ENCODE data around the gene NET1.

Gene NET1

GRCh38 chr10:5494611-5495010 is 82.3 kb downstream of the NET1 start:
- TF ChIP-seq, protein P1, sequence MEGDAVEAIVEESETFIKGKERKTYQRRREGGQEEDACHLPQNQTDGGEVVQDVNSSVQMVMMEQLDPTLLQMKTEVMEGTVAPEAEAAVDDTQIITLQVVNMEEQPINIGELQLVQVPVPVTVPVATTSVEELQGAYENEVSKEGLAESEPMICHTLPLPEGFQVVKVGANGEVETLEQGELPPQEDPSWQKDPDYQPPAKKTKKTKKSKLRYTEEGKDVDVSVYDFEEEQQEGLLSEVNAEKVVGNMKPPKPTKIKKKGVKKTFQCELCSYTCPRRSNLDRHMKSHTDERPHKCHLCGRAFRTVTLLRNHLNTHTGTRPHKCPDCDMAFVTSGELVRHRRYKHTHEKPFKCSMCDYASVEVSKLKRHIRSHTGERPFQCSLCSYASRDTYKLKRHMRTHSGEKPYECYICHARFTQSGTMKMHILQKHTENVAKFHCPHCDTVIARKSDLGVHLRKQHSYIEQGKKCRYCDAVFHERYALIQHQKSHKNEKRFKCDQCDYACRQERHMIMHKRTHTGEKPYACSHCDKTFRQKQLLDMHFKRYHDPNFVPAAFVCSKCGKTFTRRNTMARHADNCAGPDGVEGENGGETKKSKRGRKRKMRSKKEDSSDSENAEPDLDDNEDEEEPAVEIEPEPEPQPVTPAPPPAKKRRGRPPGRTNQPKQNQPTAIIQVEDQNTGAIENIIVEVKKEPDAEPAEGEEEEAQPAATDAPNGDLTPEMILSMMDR (IDR thresholded peaks at IDR 0.05; ENCODE audit: low read depth, low read length): no peak
- H3K4me3 ChIP-seq (replicated peaks in 1 of 2; ENCODE audit: low read depth in 2 of 2, low read length in 2 of 2): no peak overlapping the region
- no peak for DNase-seq (ENCODE audit: low read depth in 2 of 2)

DNA sequence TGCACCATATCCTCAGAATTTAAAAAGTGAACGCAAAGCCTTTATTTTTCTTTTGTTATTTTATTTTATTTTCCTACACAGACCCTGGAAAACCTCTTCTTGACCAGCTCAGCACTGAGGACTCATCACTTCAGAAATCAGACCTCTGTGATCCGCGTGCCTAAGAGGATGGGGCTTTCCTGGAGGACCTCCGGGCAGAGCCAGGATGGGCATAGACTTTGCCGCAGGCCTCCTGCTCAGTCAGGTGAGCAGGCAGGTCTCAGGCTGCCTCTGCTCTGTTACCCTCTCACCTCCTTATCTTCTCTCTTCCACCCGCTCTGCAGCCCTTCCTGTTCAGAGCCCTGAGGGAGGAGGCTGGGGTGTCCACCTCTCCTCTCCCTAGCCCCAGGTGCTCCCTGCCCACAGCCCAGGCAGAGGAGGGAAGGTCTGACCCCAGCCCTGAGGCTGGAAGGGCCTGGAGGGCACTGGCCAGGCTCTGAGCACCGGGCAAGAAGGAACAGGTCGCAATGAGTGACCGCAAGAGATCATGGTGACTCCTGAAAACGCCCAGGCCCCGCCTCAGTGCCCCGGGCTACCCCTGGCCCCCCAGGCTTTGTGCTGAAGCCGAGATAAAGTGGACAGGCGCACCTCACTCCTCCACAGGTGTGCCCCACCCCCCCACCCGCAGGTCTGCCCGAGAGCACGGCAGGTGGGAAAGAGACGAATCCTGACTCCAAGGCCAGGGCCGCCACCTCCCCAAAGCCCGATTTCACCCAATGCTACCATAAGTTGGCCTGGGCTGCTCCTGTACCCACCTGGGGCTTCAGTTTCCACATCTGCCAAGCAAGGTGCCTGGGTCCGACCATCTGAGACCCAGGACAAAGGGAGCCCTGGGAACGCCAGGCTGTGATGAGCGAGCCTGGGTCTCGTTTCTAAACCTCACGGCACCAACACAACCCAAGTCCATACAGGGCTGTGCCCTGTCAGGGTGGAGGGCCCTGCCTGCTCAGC is 84.2 kb downstream of the NET1 start:
- TF ChIP-seq, protein P1 (IDR thresholded peaks at IDR 0.05; ENCODE audit: low read depth, low read length): no peak
- H3K4me3 ChIP-seq (replicated peaks in 1 of 2; ENCODE audit: low read depth in 2 of 2, low read length in 2 of 2): no peak overlapping the region
- DNase-seq (ENCODE audit: low read depth in 2 of 2): no peak

- H3K4me3 ChIP-seq (replicated peaks in 1 of 2; ENCODE audit: low read depth in 2 of 2, low read length in 2 of 2): no peak overlapping the region
- DNase-seq (ENCODE audit: low read depth in 2 of 2): no peak
- TF ChIP-seq, protein P1 (IDR thresholded peaks at IDR 0.05; ENCODE audit: low read depth, low read length): no peak
These were observed 84.9 kb downstream of the NET1 start for GRCh38 chr10:5497289-5497688.

- TF ChIP-seq, protein P1 (IDR thresholded peaks at IDR 0.05; ENCODE audit: low read depth, low read length): no peak
- no peak overlapping the region for H3K4me3 ChIP-seq (replicated peaks in 1 of 2; ENCODE audit: low read depth in 2 of 2, low read length in 2 of 2)
- DNase-seq (ENCODE audit: low read depth in 2 of 2): no peak
These were observed 85.8 kb downstream of the NET1 start for GRCh38 chr10:5497948-5498730.

GRCh38 chr10:5498791-5499492 is 86.6 kb downstream of the NET1 start:
- DNase-seq (ENCODE audit: low read depth in 2 of 2): no peak
- H3K4me3 ChIP-seq (replicated peaks in 1 of 2; ENCODE audit: low read depth in 2 of 2, low read length in 2 of 2): no peak overlapping the region
- TF ChIP-seq, protein P1 (IDR thresholded peaks at IDR 0.05; ENCODE audit: low read depth, low read length): no peak

- TF ChIP-seq, protein P1 (IDR thresholded peaks at IDR 0.05; ENCODE audit: low read depth, low read length): no peak
These were observed 87.3 kb downstream of the NET1 start, which contains the start of gene CALML5 for GRCh38 chr10:5499493-5500140. CALML5 (minus strand) TSS chr10:5499570; CDS start chr10:5499438, 132 bp downstream.

More at GRCh38 chr10:5499493-5500140, 87.3 kb downstream of the NET1 start, which contains the start of gene CALML5:
- DNase-seq (ENCODE audit: low read depth in 2 of 2): no peak
- H3K4me3 ChIP-seq (replicated peaks in 1 of 2; ENCODE audit: low read depth in 2 of 2, low read length in 2 of 2): no peak within 1 kb of the TSS

Data from cardiac fibroblast (primary cell).